HCT116 (cell line): ENCODE measurements around the gene DAAM1. TPM values are rescaled to one million over a fixed set of nuclear protein-coding genes. Genes with fewer than 3 reads are reported as not detected.

ENCODE experiments used
- ATAC-seq: fragments of 200-7000 bp; cut with Tn5 transposase; 2 replicates; pipeline ENCODE4 v1.9.1; 2020; ENCODE audit warnings: mild to moderate bottlenecking, moderate library complexity
- BruUV-seq: library from RNA; stranded (reverse); fragments of 400-500 nt; replicated peaks from 2 replicates; lab custom pipeline; 2021; lab: Mats Ljungman, UMichigan
- CTCF ChIA-PET: fragments of 300-600 bp; sonication (Branson Sonifier 250); formaldehyde crosslinking; loops from one replicate; lab custom pipeline; 2021; ENCODE audit warnings: antibody characterized with exemption; lab: Charles Lee
- POLR2A ChIA-PET: fragments of 300-600, 350-600 bp; sonication (Branson Sonifier 250); formaldehyde crosslinking; loops from one replicate; lab custom pipeline; 2021; ENCODE audit warnings: antibody characterized with exemption; lab: Charles Lee
- RAD21 ChIA-PET, 2 experiments: fragments of 300-600 bp; sonication (Branson Sonifier 250); formaldehyde crosslinking; loops; one replicate each; lab custom pipeline; 2023; ENCODE audit warnings: low total read pairs in 2 of 2; ENCODE audit not compliant: uncharacterized antibody in 2 of 2, unreplicated experiment in 2 of 2, low non-redundant PET in 1 of 2; lab: Charles Lee
- DNase-seq: peaks from one replicate; pipeline ENCODE4 v3.0.0-alpha.2; 2010; ENCODE audit warnings: low read depth, low spot score
- H2AFZ ChIP-seq: fragments of 200-600 bp; shearing (Covaris generic), sonication (generic); 2 replicates; pipeline ENCODE4 v1.6.1; 2017; ENCODE audit warnings: low read depth, mixed run types, mixed read lengths, antibody characterized with exemption, low read length; ENCODE audit not compliant: poor library complexity, severe bottlenecking
- H3K27ac ChIP-seq: 2 replicates; pipeline ENCODE4 v1.5.1; 2012; ENCODE audit warnings: low read depth, low read length
- H3K27me3 ChIP-seq: fragments of 200-600 bp; sonication (generic); 2 replicates; pipeline ENCODE4 v1.6.1; 2016; ENCODE audit warnings: mixed run types, low read length, mixed read lengths; ENCODE audit not compliant: insufficient read depth
- H3K36me3 ChIP-seq, 2 experiments: fragments of 200-500 bp in 1 of 2; fragments of 200-600 bp in 1 of 2; sonication (Bioruptor generic) in 1 of 2; sonication (generic) in 1 of 2; 2 replicates each; pipeline versions ENCODE4 v1.5.1 to v1.6.1; 2014 to 2016; ENCODE audit warnings: low read length in 2 of 2, inconsistent platforms in 1 of 2, mixed read lengths in 1 of 2, mixed run types in 1 of 2; ENCODE audit not compliant: insufficient read depth in 2 of 2, control insufficient read depth in 1 of 2
- H3K4me1 ChIP-seq, 2 experiments: fragments of 200-600 bp in 1 of 2; sonication (generic) in 1 of 2; 2 replicates each; pipeline versions ENCODE4 v1.5.1 to v1.6.1; 2012 to 2017; ENCODE audit warnings: low read length in 2 of 2, inconsistent platforms in 1 of 2, mild to moderate bottlenecking in 1 of 2, mixed read lengths in 1 of 2, mixed run types in 1 of 2, moderate library complexity in 1 of 2; ENCODE audit not compliant: insufficient read depth in 2 of 2, control insufficient read depth in 1 of 2
- H3K4me2 ChIP-seq: fragments of 200-600 bp; sonication (generic); 2 replicates; pipeline ENCODE4 v1.6.1; 2017; ENCODE audit warnings: mixed run types, low read length, mixed read lengths
- H3K4me3 ChIP-seq, 2 experiments: fragments of 200-600 bp in 1 of 2; sonication (generic) in 1 of 2; replicated peaks in 1 of 2; 2 replicates each; pipeline ENCODE4 v1.5.1; 2011 to 2016; ENCODE audit warnings: low read length in 2 of 2, control low read depth in 1 of 2, low read depth in 1 of 2, mild to moderate bottlenecking in 1 of 2, mixed read lengths in 1 of 2, mixed run types in 1 of 2
- H3K79me2 ChIP-seq: fragments of 200-600 bp; sonication (generic); 2 replicates; pipeline ENCODE4 v1.6.1; 2017; ENCODE audit warnings: mild to moderate bottlenecking, mixed run types, low read length, moderate library complexity, mixed read lengths; ENCODE audit not compliant: insufficient read depth
- H3K9ac ChIP-seq: fragments of 200-600 bp; sonication (generic); 2 replicates; pipeline ENCODE4 v1.6.1; 2016; ENCODE audit warnings: low read length, mixed read lengths
- H3K9me2 ChIP-seq: fragments of 200-600 bp; sonication (generic), shearing (Covaris generic); 2 replicates; pipeline ENCODE4 v1.6.1; 2017; ENCODE audit warnings: mixed run types, mild to moderate bottlenecking, moderate library complexity; ENCODE audit not compliant: insufficient read depth
- H3K9me3 ChIP-seq, 2 experiments: fragments of 200-500 bp in 1 of 2; fragments of 200-600 bp in 1 of 2; sonication (Bioruptor generic) in 1 of 2; sonication (generic) in 1 of 2; 2 replicates each; pipeline ENCODE4 v1.6.1; 2014 to 2017; ENCODE audit warnings: low read length in 2 of 2, mixed read lengths in 2 of 2, inconsistent platforms in 1 of 2, low read depth in 1 of 2, mild to moderate bottlenecking in 1 of 2, mixed run types in 1 of 2, moderate library complexity in 1 of 2; ENCODE audit not compliant: control insufficient read depth in 1 of 2, insufficient read depth in 1 of 2
- H4K20me1 ChIP-seq: fragments of 200-600 bp; sonication (generic), shearing (Covaris generic); 2 replicates; pipeline ENCODE4 v1.6.1; 2017; ENCODE audit warnings: mixed run types, mild to moderate bottlenecking, moderate library complexity; ENCODE audit not compliant: insufficient read depth
- CBX3 ChIP-seq: IDR thresholded peaks from 2 replicates; pipeline ENCODE4 v1.6.1; 2012; ENCODE audit warnings: low read depth
- CEBPB ChIP-seq: IDR thresholded peaks from 2 replicates; pipeline ENCODE4 v1.6.1; 2012; ENCODE audit warnings: low read depth
- EZH2 ChIP-seq: fragments of 200-600 bp; sonication (generic); IDR thresholded peaks from 2 replicates; pipeline ENCODE4 v1.6.1; 2017; ENCODE audit warnings: antibody characterized with exemption, mixed run types
- EZH2phosphoT487 ChIP-seq: fragments of 200-600 bp; IDR thresholded peaks from 2 replicates; pipeline ENCODE4 v1.6.1; 2018; ENCODE audit warnings: antibody characterized with exemption, borderline replicate concordance
- FOSL1 ChIP-seq: IDR thresholded peaks from 2 replicates; pipeline ENCODE4 v1.6.1; 2012; ENCODE audit warnings: low read depth
- JUND ChIP-seq: IDR thresholded peaks from 2 replicates; pipeline ENCODE4 v1.6.1; 2012
- RAD21 ChIP-seq: IDR thresholded peaks from 2 replicates; pipeline ENCODE4 v1.6.1; 2012; ENCODE audit warnings: low read depth, mild to moderate bottlenecking
- SIN3A ChIP-seq: IDR thresholded peaks from 2 replicates; pipeline ENCODE4 v1.6.1; 2012; ENCODE audit warnings: low read depth
- SP1 ChIP-seq: IDR thresholded peaks from 2 replicates; pipeline ENCODE4 v1.6.1; 2012; ENCODE audit warnings: low read depth
- TCF7L2 ChIP-seq: IDR thresholded peaks from 2 replicates; pipeline ENCODE4 v1.7.0; 2011; ENCODE audit warnings: borderline replicate concordance, inconsistent platforms; ENCODE audit not compliant: insufficient read depth, insufficient read length; ENCODE audit errors: extremely low read depth
- intact Hi-C: fragments of 100-400 bp; cut with micrococcal nuclease; formaldehyde crosslinking; loops from 2 replicates; pipeline ENCODE4 v1.10.0; 2022
- total RNA-seq: library from RNA; stranded (reverse); gene quantifications from one replicate; pipeline ENCODE4 v1.2.1, GENCODE V29; 2021; ENCODE audit not compliant: unreplicated experiment
- TF ChIP-seq, protein P1 (sequence below): IDR thresholded peaks from 2 replicates; pipeline ENCODE4 v1.6.1; 2012
- TF ChIP-seq, protein P2 (sequence below), 3 experiments: fragments of 200-600 bp in 1 of 3; sonication (generic) in 1 of 3; IDR thresholded peaks in 2 of 3; conservative IDR thresholded peaks in 1 of 3; 2 replicates each; pipeline ENCODE4 v1.5.1; 2012 to 2017; ENCODE audit warnings: low read depth in 2 of 3, low read length in 2 of 3, antibody characterized with exemption in 1 of 3, borderline replicate concordance in 1 of 3, control low read depth in 1 of 3, mild to moderate bottlenecking in 1 of 3, mixed read lengths in 1 of 3, mixed run types in 1 of 3, moderate library complexity in 1 of 3; ENCODE audit not compliant: insufficient read depth in 1 of 3

DAAM1 gene
- total RNA-seq, 1 experiment from 2014 or later = 10.7 TPM

DNA sequence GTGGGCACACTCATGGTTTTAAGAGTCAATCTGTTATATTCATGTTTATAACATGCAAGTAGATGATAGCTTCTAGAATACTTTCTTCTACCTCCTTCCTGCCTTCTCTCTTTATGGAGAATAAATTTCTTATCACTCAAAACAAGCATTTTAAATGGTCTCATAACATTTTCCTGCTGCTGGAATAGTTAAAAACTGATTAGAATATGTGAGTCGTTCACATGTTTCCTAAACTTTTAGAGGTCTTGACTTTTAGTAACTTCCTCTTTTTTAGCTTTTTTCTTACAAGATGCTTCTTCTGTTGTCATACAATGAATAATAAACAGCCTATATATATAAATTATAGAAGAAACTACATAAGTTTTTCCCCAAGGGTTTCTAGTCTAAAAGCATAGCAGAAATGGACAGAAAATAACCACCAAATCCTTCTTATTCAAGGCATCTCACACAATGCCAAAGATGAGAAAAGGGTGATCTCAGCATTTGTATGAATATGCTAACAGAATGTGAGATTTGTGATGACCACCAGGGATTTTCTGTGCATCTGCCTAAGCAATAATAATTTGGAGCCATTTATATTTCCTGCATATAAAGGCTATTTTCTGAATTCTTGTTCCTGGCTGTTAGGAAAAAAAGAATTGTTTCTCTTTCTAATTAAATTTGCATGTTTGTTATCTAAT, 127.8 kb downstream of the DAAM1 start:
- TF ChIP-seq, protein P1, sequence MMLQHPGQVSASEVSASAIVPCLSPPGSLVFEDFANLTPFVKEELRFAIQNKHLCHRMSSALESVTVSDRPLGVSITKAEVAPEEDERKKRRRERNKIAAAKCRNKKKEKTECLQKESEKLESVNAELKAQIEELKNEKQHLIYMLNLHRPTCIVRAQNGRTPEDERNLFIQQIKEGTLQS = no peak
- no peak for TF ChIP-seq CBX3
- no peak for TF ChIP-seq RAD21
- no peak for TF ChIP-seq EZH2
- TF ChIP-seq EZH2phosphoT487 = no peak
- no peak for TF ChIP-seq JUND
- TF ChIP-seq, protein P2, sequence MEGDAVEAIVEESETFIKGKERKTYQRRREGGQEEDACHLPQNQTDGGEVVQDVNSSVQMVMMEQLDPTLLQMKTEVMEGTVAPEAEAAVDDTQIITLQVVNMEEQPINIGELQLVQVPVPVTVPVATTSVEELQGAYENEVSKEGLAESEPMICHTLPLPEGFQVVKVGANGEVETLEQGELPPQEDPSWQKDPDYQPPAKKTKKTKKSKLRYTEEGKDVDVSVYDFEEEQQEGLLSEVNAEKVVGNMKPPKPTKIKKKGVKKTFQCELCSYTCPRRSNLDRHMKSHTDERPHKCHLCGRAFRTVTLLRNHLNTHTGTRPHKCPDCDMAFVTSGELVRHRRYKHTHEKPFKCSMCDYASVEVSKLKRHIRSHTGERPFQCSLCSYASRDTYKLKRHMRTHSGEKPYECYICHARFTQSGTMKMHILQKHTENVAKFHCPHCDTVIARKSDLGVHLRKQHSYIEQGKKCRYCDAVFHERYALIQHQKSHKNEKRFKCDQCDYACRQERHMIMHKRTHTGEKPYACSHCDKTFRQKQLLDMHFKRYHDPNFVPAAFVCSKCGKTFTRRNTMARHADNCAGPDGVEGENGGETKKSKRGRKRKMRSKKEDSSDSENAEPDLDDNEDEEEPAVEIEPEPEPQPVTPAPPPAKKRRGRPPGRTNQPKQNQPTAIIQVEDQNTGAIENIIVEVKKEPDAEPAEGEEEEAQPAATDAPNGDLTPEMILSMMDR (IDR thresholded peaks at IDR 0.05 in 2 of 3, conservative IDR thresholded peaks at IDR 0.05 in 1 of 3; ENCODE audit: borderline replicate concordance in 1 of 3, insufficient read depth in 1 of 3, low read depth in 2 of 3, low read length in 2 of 3) = no peak
- Histone ChIP-seq H3K4me1 (no peaks in the 10 kb centered on the region), H3K36me3 (no peaks in the 10 kb centered on the region), H3K4me3 (no peak overlapping the region), H3K27me3 (no peaks in the 10 kb centered on the region), H3K79me2 (no peaks in the 10 kb centered on the region), H3K9me2 (no peaks in the 10 kb centered on the region), H4K20me1 (no peaks in the 10 kb centered on the region), H3K27ac (no peak overlapping the region), H3K4me2 (no peak overlapping the region), H3K9ac (no peak overlapping the region), H2AFZ (no peak overlapping the region), H3K9me3 (no peaks in the 10 kb centered on the region)
- DNase-seq = no peak
- RAD21 ChIA-PET = no interaction called here
- CTCF ChIA-PET = no interaction called here
- BruUV-seq = no TSS peak
- POLR2A ChIA-PET = no interaction called here
- ATAC-seq = no peak
- intact Hi-C loops = no loop called here

DNA sequence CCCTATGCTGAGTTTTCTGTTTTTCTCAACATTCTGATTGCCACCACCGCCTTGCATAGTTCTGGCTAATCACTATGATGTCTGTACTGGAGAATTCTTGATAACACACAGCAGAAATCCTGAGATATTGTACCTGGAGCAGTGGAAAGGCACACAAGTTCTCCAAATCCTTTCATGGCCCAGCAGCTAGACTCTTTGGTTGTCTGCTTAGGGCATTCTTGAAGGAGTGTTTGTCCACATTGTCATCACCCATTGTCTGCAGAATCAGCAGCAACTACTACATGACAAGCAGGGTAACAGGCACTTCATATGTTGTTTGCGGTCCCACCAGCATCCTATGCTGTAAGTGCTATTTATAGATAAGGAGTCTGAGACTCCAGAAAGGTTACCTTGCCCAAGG, 128.9 kb downstream of the DAAM1 start:
- no peak overlapping the region for H3K27ac ChIP-seq
- no peak for ATAC-seq
- H2AFZ ChIP-seq = no peak overlapping the region
- H3K4me3 ChIP-seq = no peak overlapping the region
- no TSS peak for BruUV-seq
- intact Hi-C loops = no loop called here
- no peaks in the 10 kb centered on the region for H3K27me3 ChIP-seq
- H3K9me3 ChIP-seq = no peaks in the 10 kb centered on the region
- H3K9me2 ChIP-seq = no peaks in the 10 kb centered on the region
- ChIA-PET POLR2A (no interaction called here), RAD21 (no interaction called here), CTCF (no interaction called here)
- DNase-seq = no peak
- H3K4me1 ChIP-seq = no peaks in the 10 kb centered on the region
- no peaks in the 10 kb centered on the region for H3K79me2 ChIP-seq
- TF ChIP-seq SP1 = no peak
- no peak for TF ChIP-seq CBX3
- TF ChIP-seq EZH2 = no peak
- no peak for TF ChIP-seq FOSL1
- TF ChIP-seq, protein P2 (IDR thresholded peaks at IDR 0.05 in 2 of 3, conservative IDR thresholded peaks at IDR 0.05 in 1 of 3; ENCODE audit: borderline replicate concordance in 1 of 3, insufficient read depth in 1 of 3, low read depth in 2 of 3, low read length in 2 of 3) = no peak
- no peak for TF ChIP-seq JUND
- TF ChIP-seq CEBPB = no peak
- no peak for TF ChIP-seq TCF7L2
- no peak for TF ChIP-seq SIN3A
- TF ChIP-seq, protein P1 = no peak
- no peak overlapping the region for H3K4me2 ChIP-seq
- no peaks in the 10 kb centered on the region for H3K36me3 ChIP-seq
- no peaks in the 10 kb centered on the region for H4K20me1 ChIP-seq
- no peak overlapping the region for H3K9ac ChIP-seq
